Cardiac muscle cell (in vitro differentiated cells and primary cell): ENCODE results near the gene PDE6C. TPM values are rescaled to one million over a fixed set of nuclear protein-coding genes. Genes with fewer than 3 reads are reported as not detected.

Experiments
- DNase-seq, 2 donors: peaks; one replicate each; pipeline versions ENCODE4 v3.0.0 to v3.0.0-alpha.2; 2010 to 2017; ENCODE audit warnings: low read depth in 1 of 2, low spot score in 1 of 2
- H3K27ac ChIP-seq: fragments of 200-600 bp; sonication (generic); 2 replicates; pipeline ENCODE4 v1.5.1; 2016
- H3K27me3 ChIP-seq: fragments of 200-600 bp; sonication (generic); 2 replicates; pipeline ENCODE4 v1.6.0; 2016; ENCODE audit warnings: control low read depth
- H3K36me3 ChIP-seq: fragments of 200-600 bp; sonication (generic); 2 replicates; pipeline ENCODE4 v1.5.1; 2016; ENCODE audit warnings: control low read depth
- H3K4me1 ChIP-seq: fragments of 200-600 bp; sonication (generic); 2 replicates; pipeline ENCODE4 v1.8.1; 2017; ENCODE audit warnings: low read depth, mild to moderate bottlenecking, mixed run types
- H3K4me3 ChIP-seq: fragments of 200-600 bp; sonication (generic); 2 replicates; pipeline ENCODE4 v1.5.1; 2016; ENCODE audit warnings: mild to moderate bottlenecking
- H3K9me3 ChIP-seq: fragments of 200-600 bp; sonication (generic); 2 replicates; pipeline ENCODE4 v1.5.1; 2017; ENCODE audit warnings: low read depth, mild to moderate bottlenecking, control low read depth
- CTCF ChIP-seq: IDR thresholded peaks from 2 replicates; pipeline ENCODE4 v1.5.1; 2012; ENCODE audit warnings: low read depth, mild to moderate bottlenecking, low read length
- polyA plus RNA-seq: library from polyadenylated mRNA; unstranded; fragments of >200 nt; fragmentation: Nextera tagmentation; extraction: Ambion mirVana; gene quantifications from 2 replicates; pipeline ENCODE4 v1.2.1, GENCODE V29; 2016
- total RNA-seq: library from RNA; depleted of rRNA; stranded (reverse); fragments of >200 nt; gene quantifications from 2 replicates; pipeline ENCODE4 v1.2.3, GENCODE V29; 2016

PDE6C gene
- total and polyA plus RNA-seq, 2 experiments from 2014 or later = 0.12 TPM; not detected in 1

GRCh38 chr10:93615576-93616235, 3.4 kb downstream of the PDE6C start:
- H3K4me3 ChIP-seq = no peak overlapping the region
- no peak for DNase-seq
- H3K36me3 ChIP-seq = no peaks in the 10 kb centered on the region
- peaks cover 5% of the 10 kb centered on the region for H3K27me3 ChIP-seq
- no peaks in the 10 kb centered on the region for H3K9me3 ChIP-seq
- no peak for TF ChIP-seq CTCF
- H3K27ac ChIP-seq = no peak overlapping the region
- H3K4me1 ChIP-seq = no peaks in the 10 kb centered on the region

- no peak for TF ChIP-seq CTCF
- H3K27me3 ChIP-seq = peaks cover 11% of the 10 kb centered on the region
- H3K27ac ChIP-seq = no peak overlapping the region
- H3K4me3 ChIP-seq = no peak overlapping the region
- no peaks in the 10 kb centered on the region for H3K9me3 ChIP-seq
- H3K4me1 ChIP-seq = no peaks in the 10 kb centered on the region
- H3K36me3 ChIP-seq = no peaks in the 10 kb centered on the region
- DNase-seq = no peak
Observed at GRCh38 chr10:93620925-93621324, 8.6 kb downstream of the PDE6C start.

GRCh38 chr10:93622942-93623341, 10.6 kb downstream of the PDE6C start:
- H3K27me3 ChIP-seq = peaks cover 11% of the 10 kb centered on the region
- H3K4me3 ChIP-seq = no peak overlapping the region
- TF ChIP-seq CTCF = no peak
- no peaks in the 10 kb centered on the region for H3K36me3 ChIP-seq
- no peaks in the 10 kb centered on the region for H3K4me1 ChIP-seq
- DNase-seq = no peak
- no peaks in the 10 kb centered on the region for H3K9me3 ChIP-seq
- no peak overlapping the region for H3K27ac ChIP-seq

GRCh38 chr10:93628858-93629257, 16.5 kb downstream of the PDE6C start:
- no peaks in the 10 kb centered on the region for H3K4me1 ChIP-seq
- no peaks in the 10 kb centered on the region for H3K9me3 ChIP-seq
- H3K27me3 ChIP-seq = no peaks in the 10 kb centered on the region
- H3K4me3 ChIP-seq = no peak overlapping the region
- no peaks in the 10 kb centered on the region for H3K36me3 ChIP-seq
- DNase-seq = no peak
- H3K27ac ChIP-seq = no peak overlapping the region
- no peak for TF ChIP-seq CTCF

GRCh38 chr10:93629647-93630305, 17.4 kb downstream of the PDE6C start:
- no peaks in the 10 kb centered on the region for H3K4me1 ChIP-seq
- DNase-seq = no peak

More at GRCh38 chr10:93629647-93630305, 17.4 kb downstream of the PDE6C start:
- Histone ChIP-seq H3K27ac (no peak overlapping the region), H3K36me3 (no peaks in the 10 kb centered on the region), H3K4me3 (no peak overlapping the region), H3K27me3 (no peaks in the 10 kb centered on the region), H3K9me3 (no peaks in the 10 kb centered on the region)
- no peak for TF ChIP-seq CTCF
